ENCODE measurements around the gene ZFHX3.

DNA sequence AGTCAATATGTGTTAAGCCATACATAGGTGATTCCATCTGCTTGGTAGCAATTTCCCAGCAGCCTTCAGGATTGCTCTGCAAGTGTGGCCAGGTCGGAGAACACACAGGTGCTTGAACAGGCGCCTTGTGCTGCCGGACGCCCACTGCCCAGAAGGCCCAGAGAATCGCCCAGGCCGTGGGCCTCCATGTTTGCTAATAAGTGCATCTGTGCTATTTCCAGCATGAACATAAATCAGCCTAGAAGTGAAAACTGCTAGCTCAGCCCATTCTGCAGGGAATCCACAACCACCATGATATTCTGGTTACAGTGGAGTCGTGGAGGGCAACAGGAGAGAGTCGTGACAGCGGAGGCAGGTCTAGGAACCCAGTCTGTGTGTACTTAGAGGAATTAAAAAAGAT lies 78.1 kb downstream of the ZFHX3 start:
- TF ChIP-seq POLR2AphosphoS5 (IDR thresholded peaks at IDR 0.05; ENCODE audit: borderline replicate concordance, low read depth, low read length) (no peak), EZH2 (IDR thresholded peaks at IDR 0.05) (no peak), FOXP2 (optimal IDR thresholded peaks at IDR 0.05; ENCODE audit: control extremely low read depth, extremely low read length, insufficient read depth) (no peak)

Data from SK-N-MC (cell line).